Natural killer cell treated with Interleukin-12 subunit alpha and Interleukin-12 subunit beta and Interleukin-15 and Interleukin-18, amount 100 ng/mL, for 72 hours (primary cell): ENCODE measurements around the gene FAM193A. TPM values are rescaled to one million over a fixed set of nuclear protein-coding genes. Genes with fewer than 3 reads are reported as not detected.
A peak's percentile ranks its signal among the peaks of the same experiment; 100 is the strongest.
"Not testable (repeated sequence)": the region's sequence is repeated elsewhere in the genome, so short reads cannot be mapped to it uniquely, and the experiment has no call there.

Source experiments
- ATAC-seq, 2 donors: fragments of 150-1000 bp; cut with Tn5 transposase in 1 of 2; sonication (Bioruptor Pico), chemical (Tn5 transposase) in 1 of 2; 2 replicates each; pipeline ENCODE4 v1.10.0; 2021
- DNase-seq: peaks from one replicate; pipeline ENCODE4 v3.0.0; 2022; ENCODE audit warnings: low spot score
- H3K27ac Mint-ChIP-seq, 2 donors: 1 replicate in 1 of 2; 2 replicates in 1 of 2; pipeline ENCODE4 v1.8.0; 2022; ENCODE audit warnings: mixed read lengths in 2 of 2, mild to moderate bottlenecking in 1 of 2, moderate library complexity in 1 of 2
- H3K27me3 Mint-ChIP-seq, 2 donors: 1 replicate in 1 of 2; 2 replicates in 1 of 2; pipeline ENCODE4 v1.8.0; 2022; ENCODE audit warnings: mixed read lengths in 2 of 2
- H3K36me3 Mint-ChIP-seq: one replicate; pipeline ENCODE4 v1.8.0; 2022; ENCODE audit warnings: mixed read lengths
- H3K4me1 Mint-ChIP-seq, 2 donors: 1 replicate in 1 of 2; 2 replicates in 1 of 2; pipeline ENCODE4 v1.8.0; 2022; ENCODE audit warnings: low read depth in 2 of 2, mixed read lengths in 2 of 2, mild to moderate bottlenecking in 1 of 2
- H3K4me3 Mint-ChIP-seq: one replicate; pipeline ENCODE4 v1.8.0; 2022; ENCODE audit warnings: mixed read lengths
- H3K9me3 Mint-ChIP-seq: 2 replicates; pipeline ENCODE4 v1.8.0; 2022; ENCODE audit warnings: mixed read lengths
- total RNA-seq, 2 donors: library from RNA; stranded (reverse); gene quantifications; one replicate each; pipeline ENCODE4 v1.2.3, GENCODE V29; 2022

FAM193A gene
- total RNA-seq, 2 donors from 2014 or later: 28.0 to 50.9 TPM

GRCh38 chr4:2734612-2735011, 198.2 kb downstream of the FAM193A start:
- ATAC-seq: no peak
- no peaks in the 10 kb centered on the region for H3K27me3 Mint-ChIP-seq
- no peaks in the 10 kb centered on the region for H3K9me3 Mint-ChIP-seq
- H3K36me3 Mint-ChIP-seq: peaks cover 22% of the 10 kb centered on the region
- no peak for DNase-seq
- H3K27ac Mint-ChIP-seq: peak overlapping the region in 1 of 2 donors; percentile 43
- no peak overlapping the region for H3K4me3 Mint-ChIP-seq
- H3K4me1 Mint-ChIP-seq: peaks cover 11 to 22% of the 10 kb centered on the region in 2 donors

- Mint-ChIP-seq H3K27me3 (no peaks in the 10 kb centered on the region), H3K27ac (peak overlapping the region in 1 of 2 donors; percentile 2), H3K4me3 (no peak overlapping the region), H3K9me3 (no peaks in the 10 kb centered on the region), H3K36me3 (peaks cover 25% of the 10 kb centered on the region), H3K4me1 (peaks cover 13 to 29% of the 10 kb centered on the region in 2 donors)
- DNase-seq: no peak
- no peak for ATAC-seq
Measured at GRCh38 chr4:2735869-2736268, 199.4 kb downstream of the FAM193A start.

- ATAC-seq, H3K27ac Mint-ChIP-seq, H3K27me3 Mint-ChIP-seq: not testable (repeated sequence)
Measured at GRCh38 chr4:2738296-2738695, 201.8 kb downstream of the FAM193A start.

DNA sequence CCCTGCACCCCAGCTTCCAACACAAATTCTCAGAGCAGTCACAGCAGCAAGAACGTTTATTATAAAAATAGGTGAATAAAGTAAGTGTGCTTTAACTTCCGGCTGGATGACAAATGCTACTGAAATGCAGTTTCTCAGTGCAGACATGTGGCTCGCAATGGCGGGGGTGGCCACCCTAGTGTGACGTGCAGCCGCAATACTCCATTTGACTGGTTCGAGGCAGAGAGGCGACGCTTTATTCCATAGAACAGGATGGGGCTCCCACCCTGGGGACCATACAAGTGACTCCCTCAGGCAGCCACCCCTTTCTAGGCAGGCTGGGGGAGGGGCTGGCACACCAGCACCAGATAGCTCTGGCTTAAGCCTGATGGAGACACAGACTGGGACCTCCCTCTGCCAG, 205.2 kb downstream of the FAM193A start:
- H3K9me3 Mint-ChIP-seq: no peaks in the 10 kb centered on the region
- ATAC-seq (no peak), DNase-seq (no peak)
- H3K27me3 Mint-ChIP-seq: no peaks in the 10 kb centered on the region
- peak overlapping the region; percentile 14 to 77 for H3K27ac Mint-ChIP-seq
- peaks cover 26 to 45% of the 10 kb centered on the region in 2 donors for H3K4me1 Mint-ChIP-seq
- H3K36me3 Mint-ChIP-seq: peaks cover 20% of the 10 kb centered on the region
- H3K4me3 Mint-ChIP-seq: no peak overlapping the region

More at GRCh38 chr4:2738296-2738695, 201.8 kb downstream of the FAM193A start:
- H3K9me3 Mint-ChIP-seq, H3K4me3 Mint-ChIP-seq: not testable (repeated sequence)
- H3K36me3 Mint-ChIP-seq: peaks cover 22% of the 10 kb centered on the region
- DNase-seq: peak; percentile 29
- H3K4me1 Mint-ChIP-seq: peaks cover 16 to 33% of the 10 kb centered on the region in 2 donors

DNA sequence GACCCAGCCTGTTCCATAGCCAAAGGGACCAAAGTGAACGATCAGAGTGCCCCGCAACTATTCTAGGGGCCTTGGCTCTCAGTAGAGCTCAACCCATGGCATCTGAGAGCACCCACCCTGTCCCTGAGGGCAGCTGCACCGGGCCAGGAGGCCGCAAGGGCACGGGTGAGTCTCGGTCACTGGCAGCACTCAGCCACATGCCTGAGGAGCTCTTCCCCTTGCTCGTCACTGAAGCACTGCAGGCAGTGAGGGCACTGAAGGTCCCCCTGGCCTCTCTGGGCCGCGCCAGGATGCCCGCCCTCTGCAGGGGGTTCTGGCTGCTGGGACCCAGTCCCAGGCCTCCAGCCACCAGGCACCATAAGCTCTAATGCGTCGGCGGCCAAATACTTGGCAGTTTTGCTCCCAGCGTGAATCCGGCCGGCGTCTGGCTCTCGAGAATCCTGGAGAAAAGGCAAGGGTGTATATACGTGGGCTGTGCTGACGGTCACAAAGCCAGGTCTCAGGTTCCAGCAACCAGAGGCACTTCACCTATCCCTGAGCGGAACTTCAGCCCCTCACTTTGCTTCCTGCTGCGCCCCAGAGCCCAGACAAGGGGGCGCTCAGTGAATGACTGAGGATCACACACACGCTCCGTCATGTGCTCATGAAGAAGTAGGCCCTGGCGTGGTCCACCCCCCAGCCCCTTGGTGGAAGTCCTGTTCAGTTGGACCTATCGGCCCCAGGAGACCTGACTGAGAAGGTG, 205.8 kb downstream of the FAM193A start:
- ATAC-seq: no peak
- Mint-ChIP-seq H3K4me1 (peaks cover 32 to 49% of the 10 kb centered on the region in 2 donors), H3K27ac (peak overlapping the region; percentile 94 to 98), H3K36me3 (peaks cover 20% of the 10 kb centered on the region), H3K27me3 (no peaks in the 10 kb centered on the region), H3K9me3 (no peaks in the 10 kb centered on the region), H3K4me3 (no peak overlapping the region)
- DNase-seq: peak; percentile 48

- Mint-ChIP-seq H3K36me3 (peaks cover 26% of the 10 kb centered on the region), H3K9me3 (no peaks in the 10 kb centered on the region), H3K27me3 (no peaks in the 10 kb centered on the region), H3K4me3 (no peak overlapping the region), H3K27ac (peak overlapping the region; percentile 94 to 98), H3K4me1 (peaks cover 40 to 55% of the 10 kb centered on the region in 2 donors)
- DNase-seq: peak; percentile 51
- no peak for ATAC-seq
Measured at GRCh38 chr4:2742823-2743517, 206.5 kb downstream of the FAM193A start.

DNA sequence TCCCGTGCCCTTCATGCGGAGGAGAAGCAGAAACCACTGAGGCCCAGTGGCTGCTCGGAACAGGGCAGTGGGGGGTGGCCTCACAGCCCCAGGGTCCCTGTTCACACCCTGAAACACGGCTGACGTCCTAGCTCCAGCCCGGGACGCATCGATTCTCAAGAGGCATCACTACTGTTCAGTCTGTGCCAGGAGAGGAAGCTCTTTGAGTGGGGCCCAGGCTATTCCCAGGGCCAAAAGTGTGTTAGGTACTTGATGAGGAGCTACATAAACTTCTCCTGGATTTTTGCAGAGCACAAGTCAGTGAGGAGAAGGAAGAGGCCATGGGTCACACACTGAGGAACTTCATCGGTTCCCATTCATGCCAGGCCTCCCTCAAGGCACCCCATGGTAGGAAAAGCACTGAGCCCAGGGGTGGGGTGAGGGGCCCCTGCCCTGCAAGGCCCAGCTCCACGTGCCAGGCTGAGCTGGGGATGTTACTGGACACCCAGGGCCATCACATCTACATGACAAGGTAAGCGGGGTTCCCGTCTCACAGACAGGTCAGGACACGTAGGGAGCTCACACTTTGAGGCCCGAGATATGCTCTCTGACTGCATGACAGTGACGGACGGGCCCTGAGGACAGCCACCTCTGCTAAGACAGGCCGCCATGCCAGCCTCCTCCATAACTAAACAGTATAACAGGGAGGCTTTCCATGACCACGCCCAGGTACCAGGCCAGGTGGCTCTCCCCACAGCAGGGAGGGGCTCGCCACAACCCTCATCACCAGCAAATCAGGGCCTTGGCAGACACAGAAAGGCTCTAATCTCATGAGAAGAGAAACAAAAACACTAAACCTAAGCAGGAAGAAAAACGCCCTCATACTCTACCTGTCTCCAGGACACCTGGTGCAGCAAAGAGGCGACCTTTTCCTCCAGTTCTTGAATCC, 207.3 kb downstream of the FAM193A start:
- Mint-ChIP-seq H3K27me3 (no peaks in the 10 kb centered on the region), H3K4me3 (no peak overlapping the region), H3K36me3 (peaks cover 20% of the 10 kb centered on the region), H3K9me3 (no peaks in the 10 kb centered on the region), H3K4me1 (peaks cover 40 to 50% of the 10 kb centered on the region in 2 donors), H3K27ac (peak overlapping the region; percentile 94 to 98)
- ATAC-seq: no peak
- DNase-seq: peak; percentile 52

DNA sequence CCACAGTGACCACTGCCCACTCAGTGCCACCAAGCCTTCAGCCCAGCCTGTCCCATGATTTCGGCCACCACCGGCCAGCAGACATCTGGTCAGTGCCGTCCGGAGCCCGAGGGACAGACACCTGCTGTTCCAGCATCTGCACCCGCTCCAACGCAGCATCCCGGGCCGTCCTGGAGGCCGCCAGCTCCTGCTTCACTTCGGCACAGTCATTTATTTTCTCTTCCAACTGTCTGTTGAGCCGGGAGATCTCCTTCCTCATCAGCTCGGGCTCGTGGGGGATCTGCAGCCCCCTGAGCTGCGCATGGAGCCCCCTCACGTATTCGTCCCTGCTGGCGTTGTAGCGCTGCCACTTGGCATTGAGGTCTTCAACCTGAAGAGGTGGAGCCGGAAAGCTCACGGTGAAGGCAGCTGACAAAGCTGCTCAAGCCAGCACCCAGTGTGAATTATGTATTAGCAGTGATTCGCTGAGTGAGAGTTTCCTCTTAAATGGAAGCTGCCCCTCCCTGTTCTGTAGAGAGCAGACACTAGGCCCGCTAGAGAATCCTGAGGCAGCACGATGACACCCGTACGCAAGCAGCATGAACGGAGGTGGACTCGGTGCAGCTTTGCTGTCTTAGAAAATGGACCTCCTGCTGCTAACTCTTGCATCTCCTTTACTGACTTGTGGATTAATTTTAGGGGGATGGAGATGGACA, 208.3 kb downstream of the FAM193A start:
- Mint-ChIP-seq H3K9me3 (no peaks in the 10 kb centered on the region), H3K36me3 (peaks cover 20% of the 10 kb centered on the region)

DNA sequence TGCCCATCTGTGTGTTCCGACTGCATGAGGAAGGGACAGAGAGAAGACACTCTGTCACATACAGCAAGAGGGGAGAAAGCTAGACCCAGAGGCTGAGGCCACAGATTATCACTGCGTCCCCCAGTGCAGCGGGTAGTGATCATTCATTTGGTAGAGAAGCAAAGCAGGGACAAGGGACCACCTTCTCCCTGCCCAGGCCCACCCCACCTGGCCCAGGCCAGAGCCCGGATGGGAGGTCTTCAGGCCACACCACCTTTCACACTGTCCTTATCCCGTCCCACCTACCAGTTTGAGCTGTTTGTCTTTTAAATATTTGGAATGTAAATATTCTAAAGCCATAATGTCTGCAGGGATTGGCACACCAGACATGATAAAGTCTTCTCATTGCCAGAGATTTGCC, 209.1 kb downstream of the FAM193A start:
- DNase-seq (peak; percentile 59), ATAC-seq (no peak)
- Mint-ChIP-seq H3K36me3 (peaks cover 20% of the 10 kb centered on the region), H3K27me3 (no peaks in the 10 kb centered on the region), H3K4me1 (peaks cover 46 to 50% of the 10 kb centered on the region in 2 donors), H3K27ac (peak overlapping the region; percentile 94 to 98), H3K9me3 (no peaks in the 10 kb centered on the region), H3K4me3 (peak overlapping the region; percentile 87)

More for the DNA sequence above, 208.3 kb downstream of the FAM193A start:
- Mint-ChIP-seq H3K4me1 (peaks cover 45 to 53% of the 10 kb centered on the region in 2 donors), H3K27me3 (no peaks in the 10 kb centered on the region), H3K27ac (peak overlapping the region; percentile 94 to 98), H3K4me3 (peak overlapping the region; percentile 87)
- ATAC-seq: no peak
- DNase-seq: peak; percentile 58

- Mint-ChIP-seq H3K27ac (peak overlapping the region; percentile 94 to 98), H3K36me3 (peaks cover 15% of the 10 kb centered on the region), H3K4me1 (peaks cover 43 to 48% of the 10 kb centered on the region in 2 donors), H3K27me3 (no peaks in the 10 kb centered on the region), H3K9me3 (no peaks in the 10 kb centered on the region), H3K4me3 (peak overlapping the region; percentile 87)
- DNase-seq (peak; percentile 98), ATAC-seq (peak; percentile 99)
Measured at GRCh38 chr4:2745981-2746806, 209.7 kb downstream of the FAM193A start.

GRCh38 chr4:2746891-2747695, 210.6 kb downstream of the FAM193A start:
- peak overlapping the region; percentile 94 to 98 for H3K27ac Mint-ChIP-seq
- ATAC-seq (no peak), DNase-seq (peak; percentile 56)
- H3K4me3 Mint-ChIP-seq: peak overlapping the region; percentile 87
- H3K27me3 Mint-ChIP-seq: no peaks in the 10 kb centered on the region
- peaks cover 48 to 50% of the 10 kb centered on the region in 2 donors for H3K4me1 Mint-ChIP-seq
- peaks cover 15% of the 10 kb centered on the region for H3K36me3 Mint-ChIP-seq
- H3K9me3 Mint-ChIP-seq: no peaks in the 10 kb centered on the region
